Measurements from ENCODE around the gene KCNQ5. TPM values are rescaled to one million over a fixed set of nuclear protein-coding genes. Genes with fewer than 3 reads are reported as not detected.

The KCNQ5 gene
- total RNA-seq, 1 experiment from 2014 or later = 2.0 TPM

DNA sequence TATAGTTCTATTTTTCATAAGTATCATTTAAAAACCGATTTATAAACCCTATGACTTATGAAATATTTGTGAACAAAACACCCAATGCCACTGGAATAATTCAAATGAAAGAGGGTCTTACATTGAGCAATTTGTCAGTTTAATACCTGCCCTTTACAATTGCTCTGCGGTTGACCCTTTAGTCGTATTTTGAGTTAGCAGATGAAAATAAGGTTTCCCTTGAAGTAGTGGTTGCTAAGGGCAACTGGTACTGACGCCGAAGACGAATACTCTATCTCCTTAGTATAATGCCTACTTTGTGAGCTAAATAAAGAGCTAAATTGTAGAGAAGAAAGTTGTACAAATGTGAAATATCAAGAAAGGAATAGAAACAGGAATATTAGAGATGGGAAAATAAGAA, 69.4 kb downstream of the KCNQ5 start:
- no peak overlapping the region for H3K27ac Mint-ChIP-seq
- no peaks in the 10 kb centered on the region for H3K36me3 Mint-ChIP-seq
- TF ChIP-seq ZNF263 (CRISPR knock-in tag; IDR thresholded peaks at IDR 0.05; ENCODE audit: low read depth) (no peak), ZNF671 (CRISPR knock-in tag; IDR thresholded peaks at IDR 0.05) (no peak)
- TF ChIP-seq, protein P1, sequence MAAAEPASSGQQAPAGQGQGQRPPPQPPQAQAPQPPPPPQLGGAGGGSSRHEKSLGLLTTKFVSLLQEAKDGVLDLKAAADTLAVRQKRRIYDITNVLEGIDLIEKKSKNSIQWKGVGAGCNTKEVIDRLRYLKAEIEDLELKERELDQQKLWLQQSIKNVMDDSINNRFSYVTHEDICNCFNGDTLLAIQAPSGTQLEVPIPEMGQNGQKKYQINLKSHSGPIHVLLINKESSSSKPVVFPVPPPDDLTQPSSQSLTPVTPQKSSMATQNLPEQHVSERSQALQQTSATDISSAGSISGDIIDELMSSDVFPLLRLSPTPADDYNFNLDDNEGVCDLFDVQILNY (CRISPR knock-in tag; IDR thresholded peaks at IDR 0.05) = no peak
- TF ChIP-seq, protein P2, sequence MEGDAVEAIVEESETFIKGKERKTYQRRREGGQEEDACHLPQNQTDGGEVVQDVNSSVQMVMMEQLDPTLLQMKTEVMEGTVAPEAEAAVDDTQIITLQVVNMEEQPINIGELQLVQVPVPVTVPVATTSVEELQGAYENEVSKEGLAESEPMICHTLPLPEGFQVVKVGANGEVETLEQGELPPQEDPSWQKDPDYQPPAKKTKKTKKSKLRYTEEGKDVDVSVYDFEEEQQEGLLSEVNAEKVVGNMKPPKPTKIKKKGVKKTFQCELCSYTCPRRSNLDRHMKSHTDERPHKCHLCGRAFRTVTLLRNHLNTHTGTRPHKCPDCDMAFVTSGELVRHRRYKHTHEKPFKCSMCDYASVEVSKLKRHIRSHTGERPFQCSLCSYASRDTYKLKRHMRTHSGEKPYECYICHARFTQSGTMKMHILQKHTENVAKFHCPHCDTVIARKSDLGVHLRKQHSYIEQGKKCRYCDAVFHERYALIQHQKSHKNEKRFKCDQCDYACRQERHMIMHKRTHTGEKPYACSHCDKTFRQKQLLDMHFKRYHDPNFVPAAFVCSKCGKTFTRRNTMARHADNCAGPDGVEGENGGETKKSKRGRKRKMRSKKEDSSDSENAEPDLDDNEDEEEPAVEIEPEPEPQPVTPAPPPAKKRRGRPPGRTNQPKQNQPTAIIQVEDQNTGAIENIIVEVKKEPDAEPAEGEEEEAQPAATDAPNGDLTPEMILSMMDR (IDR thresholded peaks at IDR 0.05) = no peak
- TF ChIP-seq, protein P3, sequence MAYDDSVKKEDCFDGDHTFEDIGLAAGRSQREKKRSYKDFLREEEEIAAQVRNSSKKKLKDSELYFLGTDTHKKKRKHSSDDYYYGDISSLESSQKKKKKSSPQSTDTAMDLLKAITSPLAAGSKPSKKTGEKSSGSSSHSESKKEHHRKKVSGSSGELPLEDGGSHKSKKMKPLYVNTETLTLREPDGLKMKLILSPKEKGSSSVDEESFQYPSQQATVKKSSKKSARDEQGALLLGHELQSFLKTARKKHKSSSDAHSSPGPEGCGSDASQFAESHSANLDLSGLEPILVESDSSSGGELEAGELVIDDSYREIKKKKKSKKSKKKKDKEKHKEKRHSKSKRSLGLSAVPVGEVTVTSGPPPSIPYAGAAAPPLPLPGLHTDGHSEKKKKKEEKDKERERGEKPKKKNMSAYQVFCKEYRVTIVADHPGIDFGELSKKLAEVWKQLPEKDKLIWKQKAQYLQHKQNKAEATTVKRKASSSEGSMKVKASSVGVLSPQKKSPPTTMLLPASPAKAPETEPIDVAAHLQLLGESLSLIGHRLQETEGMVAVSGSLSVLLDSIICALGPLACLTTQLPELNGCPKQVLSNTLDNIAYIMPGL (CRISPR knock-in tag; IDR thresholded peaks at IDR 0.05) = no peak
- H3K9me3 Mint-ChIP-seq = peaks cover 5% of the 10 kb centered on the region
- ATAC-seq (no peak), DNase-seq (ENCODE audit: low spot score) (no peak)
- no peaks in the 10 kb centered on the region for H3K27me3 Mint-ChIP-seq (ENCODE audit: low read depth)
- no peak overlapping the region for H3K4me3 Mint-ChIP-seq
- ChIA-PET POLR2A (no interaction called here), CTCF (no interaction called here)
- 0 out of 2 replicates have a peak, but pooled peaks cover 3% of the 10 kb centered on the region for H3K4me1 Mint-ChIP-seq

DNA sequence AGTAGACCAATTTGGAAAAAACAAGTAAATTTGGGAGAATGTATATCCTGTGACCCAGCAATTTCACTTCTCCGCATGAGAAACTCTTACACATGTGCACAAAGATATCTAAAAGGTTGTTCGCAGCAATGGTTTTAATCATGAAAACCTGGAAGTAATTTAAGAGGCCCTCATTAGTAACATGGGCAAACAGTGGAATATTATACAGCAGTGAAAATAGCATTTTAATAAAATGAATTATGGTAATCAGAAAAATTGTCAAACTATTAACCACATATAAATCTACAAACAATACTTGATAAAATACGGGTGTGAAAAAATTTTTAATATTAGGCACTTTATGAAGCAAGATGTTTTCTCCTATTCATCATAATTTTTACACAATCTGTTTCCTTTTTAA, 74.2 kb downstream of the KCNQ5 start:
- Mint-ChIP-seq H3K4me3 (no peak overlapping the region), H3K27ac (no peak overlapping the region), H3K4me1 (no peaks in the 10 kb centered on the region), H3K27me3 (ENCODE audit: low read depth) (no peaks in the 10 kb centered on the region), H3K36me3 (no peaks in the 10 kb centered on the region), H3K9me3 (peaks cover 7% of the 10 kb centered on the region)
- ATAC-seq (no peak), DNase-seq (ENCODE audit: low spot score) (no peak)
- POLR2A ChIA-PET = no interaction called here
- CTCF ChIA-PET = interaction anchor here (1.1 kb wide), 1 partner anchor 80 kb away, joined by 3 read pairs; no protein-coding TSS in a partner anchor
- no peak for TF ChIP-seq NR1H2 (CRISPR knock-in tag; IDR thresholded peaks at IDR 0.05)
- TF ChIP-seq, protein P3 (CRISPR knock-in tag; IDR thresholded peaks at IDR 0.05) = no peak
- TF ChIP-seq ZBTB21 (CRISPR knock-in tag; IDR thresholded peaks at IDR 0.05; ENCODE audit: borderline replicate concordance) = no peak
- TF ChIP-seq CREB1 (CRISPR knock-in tag; IDR thresholded peaks at IDR 0.05) = no peak
- TF ChIP-seq SP1 (CRISPR knock-in tag; conservative IDR thresholded peaks at IDR 0.05) = no peak
- TF ChIP-seq ZNF416 (CRISPR knock-in tag; IDR thresholded peaks at IDR 0.05) = no peak
- TF ChIP-seq, protein P4, sequence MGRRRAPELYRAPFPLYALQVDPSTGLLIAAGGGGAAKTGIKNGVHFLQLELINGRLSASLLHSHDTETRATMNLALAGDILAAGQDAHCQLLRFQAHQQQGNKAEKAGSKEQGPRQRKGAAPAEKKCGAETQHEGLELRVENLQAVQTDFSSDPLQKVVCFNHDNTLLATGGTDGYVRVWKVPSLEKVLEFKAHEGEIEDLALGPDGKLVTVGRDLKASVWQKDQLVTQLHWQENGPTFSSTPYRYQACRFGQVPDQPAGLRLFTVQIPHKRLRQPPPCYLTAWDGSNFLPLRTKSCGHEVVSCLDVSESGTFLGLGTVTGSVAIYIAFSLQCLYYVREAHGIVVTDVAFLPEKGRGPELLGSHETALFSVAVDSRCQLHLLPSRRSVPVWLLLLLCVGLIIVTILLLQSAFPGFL (CRISPR knock-in tag; IDR thresholded peaks at IDR 0.05; ENCODE audit: borderline replicate concordance) = no peak
- TF ChIP-seq, protein P5, sequence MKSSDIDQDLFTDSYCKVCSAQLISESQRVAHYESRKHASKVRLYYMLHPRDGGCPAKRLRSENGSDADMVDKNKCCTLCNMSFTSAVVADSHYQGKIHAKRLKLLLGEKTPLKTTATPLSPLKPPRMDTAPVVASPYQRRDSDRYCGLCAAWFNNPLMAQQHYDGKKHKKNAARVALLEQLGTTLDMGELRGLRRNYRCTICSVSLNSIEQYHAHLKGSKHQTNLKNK (CRISPR knock-in tag; IDR thresholded peaks at IDR 0.05) = no peak
- no peak for TF ChIP-seq RORB (CRISPR knock-in tag; IDR thresholded peaks at IDR 0.05)
- TF ChIP-seq, protein P6, sequence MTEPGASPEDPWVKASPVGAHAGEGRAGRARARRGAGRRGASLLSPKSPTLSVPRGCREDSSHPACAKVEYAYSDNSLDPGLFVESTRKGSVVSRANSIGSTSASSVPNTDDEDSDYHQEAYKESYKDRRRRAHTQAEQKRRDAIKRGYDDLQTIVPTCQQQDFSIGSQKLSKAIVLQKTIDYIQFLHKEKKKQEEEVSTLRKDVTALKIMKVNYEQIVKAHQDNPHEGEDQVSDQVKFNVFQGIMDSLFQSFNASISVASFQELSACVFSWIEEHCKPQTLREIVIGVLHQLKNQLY (CRISPR knock-in tag; IDR thresholded peaks at IDR 0.05) = no peak
- TF ChIP-seq NR3C1 (CRISPR knock-in tag; conservative IDR thresholded peaks at IDR 0.05; ENCODE audit: low read depth) = no peak
- TF ChIP-seq GABPB1 (CRISPR knock-in tag; IDR thresholded peaks at IDR 0.05) = no peak
- TF ChIP-seq IRF2 (CRISPR knock-in tag; IDR thresholded peaks at IDR 0.05; ENCODE audit: borderline replicate concordance, low read depth) = no peak
- no peak for TF ChIP-seq MXD4 (CRISPR knock-in tag; IDR thresholded peaks at IDR 0.05; ENCODE audit: borderline replicate concordance)
- TF ChIP-seq, protein P7, sequence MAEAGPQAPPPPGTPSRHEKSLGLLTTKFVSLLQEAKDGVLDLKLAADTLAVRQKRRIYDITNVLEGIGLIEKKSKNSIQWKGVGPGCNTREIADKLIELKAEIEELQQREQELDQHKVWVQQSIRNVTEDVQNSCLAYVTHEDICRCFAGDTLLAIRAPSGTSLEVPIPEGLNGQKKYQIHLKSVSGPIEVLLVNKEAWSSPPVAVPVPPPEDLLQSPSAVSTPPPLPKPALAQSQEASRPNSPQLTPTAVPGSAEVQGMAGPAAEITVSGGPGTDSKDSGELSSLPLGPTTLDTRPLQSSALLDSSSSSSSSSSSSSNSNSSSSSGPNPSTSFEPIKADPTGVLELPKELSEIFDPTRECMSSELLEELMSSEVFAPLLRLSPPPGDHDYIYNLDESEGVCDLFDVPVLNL (CRISPR knock-in tag; IDR thresholded peaks at IDR 0.05; ENCODE audit: borderline replicate concordance, low read depth) = no peak
- TF ChIP-seq, protein P8, sequence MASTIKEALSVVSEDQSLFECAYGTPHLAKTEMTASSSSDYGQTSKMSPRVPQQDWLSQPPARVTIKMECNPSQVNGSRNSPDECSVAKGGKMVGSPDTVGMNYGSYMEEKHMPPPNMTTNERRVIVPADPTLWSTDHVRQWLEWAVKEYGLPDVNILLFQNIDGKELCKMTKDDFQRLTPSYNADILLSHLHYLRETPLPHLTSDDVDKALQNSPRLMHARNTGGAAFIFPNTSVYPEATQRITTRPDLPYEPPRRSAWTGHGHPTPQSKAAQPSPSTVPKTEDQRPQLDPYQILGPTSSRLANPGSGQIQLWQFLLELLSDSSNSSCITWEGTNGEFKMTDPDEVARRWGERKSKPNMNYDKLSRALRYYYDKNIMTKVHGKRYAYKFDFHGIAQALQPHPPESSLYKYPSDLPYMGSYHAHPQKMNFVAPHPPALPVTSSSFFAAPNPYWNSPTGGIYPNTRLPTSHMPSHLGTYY (CRISPR knock-in tag; IDR thresholded peaks at IDR 0.05) = no peak
- TF ChIP-seq, protein P9, sequence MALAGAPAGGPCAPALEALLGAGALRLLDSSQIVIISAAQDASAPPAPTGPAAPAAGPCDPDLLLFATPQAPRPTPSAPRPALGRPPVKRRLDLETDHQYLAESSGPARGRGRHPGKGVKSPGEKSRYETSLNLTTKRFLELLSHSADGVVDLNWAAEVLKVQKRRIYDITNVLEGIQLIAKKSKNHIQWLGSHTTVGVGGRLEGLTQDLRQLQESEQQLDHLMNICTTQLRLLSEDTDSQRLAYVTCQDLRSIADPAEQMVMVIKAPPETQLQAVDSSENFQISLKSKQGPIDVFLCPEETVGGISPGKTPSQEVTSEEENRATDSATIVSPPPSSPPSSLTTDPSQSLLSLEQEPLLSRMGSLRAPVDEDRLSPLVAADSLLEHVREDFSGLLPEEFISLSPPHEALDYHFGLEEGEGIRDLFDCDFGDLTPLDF (CRISPR knock-in tag; IDR thresholded peaks at IDR 0.05) = no peak
- TF ChIP-seq ZNF232 (CRISPR knock-in tag; IDR thresholded peaks at IDR 0.05) = no peak

Data from WTC11 (cell line).